GM18520 (cell line): ENCODE results near the gene PDPR.
"Not testable (repeated sequence)": the region's sequence is repeated elsewhere in the genome, so short reads cannot be mapped to it uniquely, and the experiment has no call there.

ENCODE experiments used
- ATAC-seq: cut with Tn5 transposase; IDR thresholded peaks from one replicate; pipeline ENCODE4 v1.9.1; 2021; ENCODE audit not compliant: unreplicated experiment

The PDPR gene

GRCh38 chr16:70127706-70128105 is 13.6 kb downstream of the PDPR start:
- ATAC-seq, result not testable (repeated sequence)

GRCh38 chr16:70128844-70129243 is 14.7 kb downstream of the PDPR start:
- ATAC-seq, result not testable (repeated sequence)

GRCh38 chr16:70135796-70136195 is 21.7 kb downstream of the PDPR start:
- ATAC-seq, result not testable (repeated sequence)

- not testable (repeated sequence) for ATAC-seq
Measured at GRCh38 chr16:70136595-70136994, 22.5 kb downstream of the PDPR start.

- not testable (repeated sequence) for ATAC-seq
Measured at GRCh38 chr16:70142739-70143138, 28.6 kb downstream of the PDPR start.

GRCh38 chr16:70143231-70143895 is 29.2 kb downstream of the PDPR start:
- not testable (repeated sequence) for ATAC-seq

- ATAC-seq, result not testable (repeated sequence)
Measured at GRCh38 chr16:70147853-70148252, 33.7 kb downstream of the PDPR start.

- not testable (repeated sequence) for ATAC-seq
Measured at GRCh38 chr16:70148453-70148852, 34.3 kb downstream of the PDPR start.

- ATAC-seq, result not testable (repeated sequence)
Measured at GRCh38 chr16:70149296-70149695, 35.2 kb downstream of the PDPR start.

GRCh38 chr16:70151391-70151790 is 37.3 kb downstream of the PDPR start:
- no peak for ATAC-seq

- no peak for ATAC-seq
Measured at GRCh38 chr16:70151941-70152509, 37.9 kb downstream of the PDPR start.

- no peak for ATAC-seq
Measured at GRCh38 chr16:70152578-70153302, 38.6 kb downstream of the PDPR start.

GRCh38 chr16:70154736-70155135 is 40.6 kb downstream of the PDPR start:
- not testable (repeated sequence) for ATAC-seq

- no peak for ATAC-seq
Measured at GRCh38 chr16:70156207-70156978, 42.3 kb downstream of the PDPR start.

- ATAC-seq, result no peak
Measured at GRCh38 chr16:70157105-70157476, 43.0 kb downstream of the PDPR start.

- ATAC-seq, result no peak
Measured at GRCh38 chr16:70157477-70158260, 43.5 kb downstream of the PDPR start.

- ATAC-seq, result no peak
Measured at GRCh38 chr16:70158261-70158939, 44.3 kb downstream of the PDPR start.

- ATAC-seq, result no peak
Measured at GRCh38 chr16:70159355-70160348, 45.5 kb downstream of the PDPR start.

- ATAC-seq, result no peak
Measured at GRCh38 chr16:70160388-70160787, 46.3 kb downstream of the PDPR start.
